Activated T-helper 1 cell treated with anti-CD3 and anti-CD28 coated beads, Interleukin-12 subunit alpha, Interleukin-12 subunit beta, Interleukin-2, Interleukin-4 antibody, amounts not matched to agents 30 ng/mL and 10 ng/mL and 1 ng/mL, durations not matched to agents 14 hours and 24 hours and 36 hours (primary cell): ENCODE measurements around the gene SPOP. TPM values are rescaled to one million over a fixed set of nuclear protein-coding genes. Genes with fewer than 3 reads are reported as not detected.

Source experiments
- DNase-seq: peaks from one replicate; pipeline ENCODE4 v3.0.0; 2021; ENCODE audit warnings: low spot score
- H3K27ac Mint-ChIP-seq: one replicate; pipeline ENCODE4 v1.8.0; 2021; ENCODE audit warnings: mild to moderate bottlenecking, mixed read lengths
- H3K27me3 Mint-ChIP-seq: one replicate; pipeline ENCODE4 v1.8.0; 2022; ENCODE audit warnings: mild to moderate bottlenecking, moderate library complexity, mixed read lengths; ENCODE audit not compliant: insufficient read depth
- H3K36me3 Mint-ChIP-seq: one replicate; pipeline ENCODE4 v1.8.0; 2021; ENCODE audit warnings: low read depth, mixed read lengths
- H3K4me1 Mint-ChIP-seq: one replicate; pipeline ENCODE4 v1.8.0; 2021; ENCODE audit warnings: low read depth, mixed read lengths
- H3K4me3 Mint-ChIP-seq: one replicate; pipeline ENCODE4 v1.8.0; 2021; ENCODE audit warnings: mild to moderate bottlenecking, moderate library complexity, mixed read lengths
- H3K9me3 Mint-ChIP-seq: one replicate; pipeline ENCODE4 v1.8.0; 2021; ENCODE audit warnings: mixed read lengths
- intact Hi-C: fragments of 100-400 bp; cut with micrococcal nuclease; formaldehyde crosslinking; loops from one replicate; pipeline ENCODE4 v1.15.1; 2024
- total RNA-seq: library from RNA; stranded (reverse); gene quantifications from 2 replicates; pipeline ENCODE4 v1.2.3, GENCODE V29; 2022

Gene SPOP
- total RNA-seq, 1 donor from 2014 or later, result 61.9 TPM

DNA sequence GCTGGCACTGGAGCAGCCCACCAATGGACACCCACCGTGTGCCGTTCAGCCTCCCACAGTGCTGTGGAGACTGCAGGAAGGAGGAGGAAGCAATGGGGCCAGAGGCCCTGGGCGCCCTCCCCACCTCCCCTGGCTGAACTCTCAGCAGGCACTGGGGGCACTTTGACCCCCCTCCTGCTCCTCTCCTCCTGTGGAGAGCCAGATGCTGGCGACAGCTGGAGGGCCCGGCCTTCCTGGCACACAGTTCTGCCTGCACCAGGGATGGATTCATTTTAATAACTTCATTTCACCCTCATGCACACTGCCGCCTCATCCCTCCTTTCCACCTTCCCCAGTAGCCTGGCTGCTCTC lies 96.3 kb downstream of the SPOP start:
- H3K9me3 Mint-ChIP-seq, result no peaks in the 10 kb centered on the region
- peaks cover 16% of the 10 kb centered on the region for H3K27me3 Mint-ChIP-seq
- intact Hi-C loops, result no loop called here
- no peaks in the 10 kb centered on the region for H3K36me3 Mint-ChIP-seq
- H3K27ac Mint-ChIP-seq, result no peak overlapping the region
- H3K4me1 Mint-ChIP-seq, result no peaks in the 10 kb centered on the region
- no peak overlapping the region for H3K4me3 Mint-ChIP-seq
- no peak for DNase-seq

DNA sequence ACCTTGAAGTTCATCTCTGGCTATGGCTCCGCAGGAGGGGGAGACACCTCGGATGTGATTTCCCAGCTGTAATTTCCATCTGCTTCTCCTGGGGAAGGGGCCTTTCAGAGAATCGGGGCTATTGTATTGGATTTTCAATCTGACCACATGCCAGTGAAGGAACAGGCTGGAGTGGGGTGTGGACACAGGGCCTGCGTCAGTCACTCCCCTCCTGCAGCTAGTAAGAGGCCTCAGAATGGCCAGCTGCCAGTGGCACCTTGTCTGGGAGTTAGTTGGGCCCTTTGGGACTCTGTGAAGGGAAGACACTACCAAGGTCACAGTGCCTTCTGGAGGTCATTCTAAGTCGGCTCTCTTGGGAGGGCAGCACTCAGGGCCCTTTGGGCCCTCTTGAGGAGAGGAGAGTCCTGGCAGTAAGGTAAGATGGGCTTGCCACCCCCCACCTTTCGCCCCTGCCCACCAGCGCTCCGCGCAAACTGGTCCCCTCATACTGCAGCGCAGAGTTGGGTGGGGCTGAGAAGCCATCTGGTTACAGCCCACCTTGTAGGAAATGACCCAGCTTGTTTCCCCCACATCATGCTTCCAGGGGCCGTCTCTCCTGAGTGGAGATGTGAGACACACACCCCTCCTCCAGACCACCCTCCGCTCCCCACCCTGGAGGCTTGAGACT lies 96.8 kb downstream of the SPOP start:
- intact Hi-C loops, result no loop called here
- H3K36me3 Mint-ChIP-seq, result no peaks in the 10 kb centered on the region

DNA sequence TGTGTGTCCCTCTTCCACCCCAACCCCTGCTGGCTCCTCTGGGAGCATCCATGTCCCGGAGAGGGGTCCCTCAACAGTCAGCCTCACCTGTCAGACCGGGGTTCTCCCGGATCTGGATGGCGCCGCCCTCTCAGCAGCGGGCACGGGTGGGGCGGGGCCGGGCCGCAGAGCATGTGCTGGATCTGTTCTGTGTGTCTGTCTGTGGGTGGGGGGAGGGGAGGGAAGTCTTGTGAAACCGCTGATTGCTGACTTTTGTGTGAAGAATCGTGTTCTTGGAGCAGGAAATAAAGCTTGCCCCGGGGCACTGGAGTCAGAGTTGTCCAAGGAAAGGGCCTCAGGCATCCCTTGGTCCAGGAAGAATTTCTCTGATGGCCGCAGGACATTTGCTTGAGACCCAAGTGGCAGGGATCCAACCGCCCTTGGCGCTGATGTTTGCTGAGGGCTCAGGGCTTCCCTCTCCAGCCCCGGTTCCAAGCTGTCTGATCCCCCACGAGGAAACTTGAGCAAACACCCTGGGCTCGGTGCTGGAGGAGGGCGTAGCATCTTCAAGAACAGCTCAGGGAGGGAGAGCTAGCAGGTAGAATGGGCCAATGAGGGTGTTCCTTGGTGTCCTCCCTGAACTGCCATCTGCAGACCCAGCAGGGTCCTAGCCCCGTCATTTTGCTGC lies 97.7 kb downstream of the SPOP start:
- Mint-ChIP-seq H3K36me3 (no peaks in the 10 kb centered on the region), H3K9me3 (no peaks in the 10 kb centered on the region)

More for the DNA sequence above, 96.8 kb downstream of the SPOP start:
- H3K9me3 Mint-ChIP-seq, result no peaks in the 10 kb centered on the region
- peaks cover 18% of the 10 kb centered on the region for H3K27me3 Mint-ChIP-seq
- no peak overlapping the region for H3K27ac Mint-ChIP-seq
- DNase-seq, result no peak
- H3K4me3 Mint-ChIP-seq, result no peak overlapping the region
- no peaks in the 10 kb centered on the region for H3K4me1 Mint-ChIP-seq

DNA sequence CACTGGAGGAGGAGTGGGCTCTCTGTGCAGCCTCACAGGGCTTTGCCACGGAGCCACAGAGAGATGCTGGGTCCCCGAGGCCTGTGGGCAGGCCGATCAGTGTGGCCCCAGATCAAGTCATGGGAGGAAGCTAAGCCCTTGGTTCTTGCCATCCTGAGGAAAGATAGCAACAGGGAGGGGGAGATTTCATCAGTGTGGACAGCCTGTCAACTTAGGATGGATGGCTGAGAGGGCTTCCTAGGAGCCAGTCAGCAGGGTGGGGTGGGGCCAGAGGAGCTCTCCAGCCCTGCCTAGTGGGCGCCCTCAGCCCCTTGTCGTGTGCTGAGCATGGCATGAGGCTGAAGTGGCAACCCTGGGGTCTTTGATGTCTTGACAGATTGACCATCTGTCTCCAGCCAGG lies 98.4 kb downstream of the SPOP start:
- intact Hi-C loops, result no loop called here
- Mint-ChIP-seq H3K36me3 (no peaks in the 10 kb centered on the region), H3K27me3 (peaks cover 26% of the 10 kb centered on the region)

More for the DNA sequence above, 97.7 kb downstream of the SPOP start:
- no peak overlapping the region for H3K4me3 Mint-ChIP-seq
- intact Hi-C loops, result no loop called here
- peaks cover 22% of the 10 kb centered on the region for H3K27me3 Mint-ChIP-seq
- no peak for DNase-seq
- H3K4me1 Mint-ChIP-seq, result no peaks in the 10 kb centered on the region
- H3K27ac Mint-ChIP-seq, result no peak overlapping the region

DNA sequence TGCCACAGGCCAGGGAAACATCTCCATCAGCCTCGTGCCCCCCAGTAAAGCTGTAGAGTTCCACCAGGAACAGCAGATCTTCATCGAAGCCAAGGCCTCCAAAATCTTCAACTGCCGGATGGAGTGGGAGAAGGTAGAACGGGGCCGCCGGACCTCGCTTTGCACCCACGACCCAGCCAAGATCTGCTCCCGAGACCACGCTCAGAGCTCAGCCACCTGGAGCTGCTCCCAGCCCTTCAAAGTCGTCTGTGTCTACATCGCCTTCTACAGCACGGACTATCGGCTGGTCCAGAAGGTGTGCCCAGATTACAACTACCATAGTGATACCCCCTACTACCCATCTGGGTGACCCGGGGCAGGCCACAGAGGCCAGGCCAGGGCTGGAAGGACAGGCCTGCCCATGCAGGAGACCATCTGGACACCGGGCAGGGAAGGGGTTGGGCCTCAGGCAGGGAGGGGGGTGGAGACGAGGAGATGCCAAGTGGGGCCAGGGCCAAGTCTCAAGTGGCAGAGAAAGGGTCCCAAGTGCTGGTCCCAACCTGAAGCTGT lies 98.9 kb downstream of the SPOP start:
- no peaks in the 10 kb centered on the region for H3K9me3 Mint-ChIP-seq
- H3K27me3 Mint-ChIP-seq, result peaks cover 30% of the 10 kb centered on the region
- H3K36me3 Mint-ChIP-seq, result no peaks in the 10 kb centered on the region
- no peak overlapping the region for H3K27ac Mint-ChIP-seq
- H3K4me3 Mint-ChIP-seq, result no peak overlapping the region
- no peak for DNase-seq
- H3K4me1 Mint-ChIP-seq, result no peaks in the 10 kb centered on the region
- intact Hi-C loops, result no loop called here

More for the DNA sequence above, 98.4 kb downstream of the SPOP start:
- Mint-ChIP-seq H3K4me1 (no peaks in the 10 kb centered on the region), H3K9me3 (no peaks in the 10 kb centered on the region), H3K4me3 (no peak overlapping the region), H3K27ac (no peak overlapping the region)
- no peak for DNase-seq

DNA sequence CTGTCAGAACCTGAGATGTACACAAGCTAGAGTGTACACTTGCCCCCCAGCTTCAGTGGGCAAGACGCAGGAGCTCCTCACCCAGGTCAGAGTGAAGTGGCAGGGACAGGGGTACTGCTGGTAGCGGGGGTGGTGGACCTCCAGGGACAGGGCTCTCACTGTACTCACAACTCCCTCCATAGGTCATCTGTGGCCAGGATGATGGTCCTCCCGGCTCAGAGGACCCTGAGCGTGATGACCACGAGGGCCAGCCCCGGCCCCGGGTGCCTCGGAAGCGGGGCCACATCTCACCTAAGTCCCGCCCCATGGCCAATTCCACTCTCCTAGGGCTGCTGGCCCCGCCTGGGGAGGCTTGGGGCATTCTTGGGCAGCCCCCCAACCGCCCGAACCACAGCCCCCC lies 99.5 kb downstream of the SPOP start:
- Mint-ChIP-seq H3K27ac (no peak overlapping the region), H3K4me3 (no peak overlapping the region), H3K9me3 (no peaks in the 10 kb centered on the region), H3K27me3 (peaks cover 37% of the 10 kb centered on the region), H3K36me3 (no peaks in the 10 kb centered on the region), H3K4me1 (no peaks in the 10 kb centered on the region)
- DNase-seq, result no peak
- intact Hi-C loops, result no loop called here

DNA sequence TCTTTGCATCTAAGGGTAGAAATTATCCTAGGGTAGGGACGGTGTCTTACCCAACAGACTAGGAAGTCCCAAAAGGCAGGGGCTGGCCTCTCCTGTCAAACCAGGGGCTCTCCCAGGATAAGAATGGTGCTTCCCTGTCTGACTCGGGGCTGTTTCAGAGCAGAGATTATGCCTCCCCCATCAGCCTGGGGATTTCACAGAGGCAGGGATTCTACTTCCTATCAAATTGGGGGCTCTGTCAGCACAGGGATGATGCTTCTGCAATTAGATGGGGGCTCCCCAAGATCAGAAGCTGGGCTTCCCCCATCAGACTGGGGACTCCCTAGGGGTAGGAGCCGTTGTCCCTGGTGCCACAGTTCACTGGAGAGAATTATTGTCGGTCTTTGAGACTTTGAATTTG lies 99.9 kb downstream of the SPOP start:
- Mint-ChIP-seq H3K4me3 (no peak overlapping the region), H3K9me3 (no peaks in the 10 kb centered on the region), H3K27me3 (peaks cover 40% of the 10 kb centered on the region), H3K36me3 (no peaks in the 10 kb centered on the region), H3K27ac (no peak overlapping the region), H3K4me1 (no peaks in the 10 kb centered on the region)
- DNase-seq, result no peak
- intact Hi-C loops, result no loop called here

DNA sequence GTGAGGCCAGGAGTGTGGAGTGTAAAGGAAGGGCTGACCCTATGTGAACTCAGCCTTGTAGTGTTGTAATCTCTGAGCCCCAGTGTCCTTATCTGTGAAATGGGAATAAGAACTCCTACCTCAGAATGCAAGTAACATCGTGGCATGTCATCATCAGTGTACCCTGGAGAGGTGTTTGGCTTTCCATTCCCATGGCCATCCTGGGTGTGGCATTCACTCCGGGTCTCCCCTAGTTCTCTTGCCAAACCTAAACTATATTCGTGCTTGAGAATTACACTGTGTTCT lies 100.3 kb downstream of the SPOP start:
- H3K36me3 Mint-ChIP-seq, result no peaks in the 10 kb centered on the region
- peaks cover 43% of the 10 kb centered on the region for H3K27me3 Mint-ChIP-seq
- no peak overlapping the region for H3K4me3 Mint-ChIP-seq
- H3K4me1 Mint-ChIP-seq, result no peaks in the 10 kb centered on the region
- intact Hi-C loops, result no loop called here
- no peak for DNase-seq
- H3K27ac Mint-ChIP-seq, result no peak overlapping the region
- no peaks in the 10 kb centered on the region for H3K9me3 Mint-ChIP-seq

DNA sequence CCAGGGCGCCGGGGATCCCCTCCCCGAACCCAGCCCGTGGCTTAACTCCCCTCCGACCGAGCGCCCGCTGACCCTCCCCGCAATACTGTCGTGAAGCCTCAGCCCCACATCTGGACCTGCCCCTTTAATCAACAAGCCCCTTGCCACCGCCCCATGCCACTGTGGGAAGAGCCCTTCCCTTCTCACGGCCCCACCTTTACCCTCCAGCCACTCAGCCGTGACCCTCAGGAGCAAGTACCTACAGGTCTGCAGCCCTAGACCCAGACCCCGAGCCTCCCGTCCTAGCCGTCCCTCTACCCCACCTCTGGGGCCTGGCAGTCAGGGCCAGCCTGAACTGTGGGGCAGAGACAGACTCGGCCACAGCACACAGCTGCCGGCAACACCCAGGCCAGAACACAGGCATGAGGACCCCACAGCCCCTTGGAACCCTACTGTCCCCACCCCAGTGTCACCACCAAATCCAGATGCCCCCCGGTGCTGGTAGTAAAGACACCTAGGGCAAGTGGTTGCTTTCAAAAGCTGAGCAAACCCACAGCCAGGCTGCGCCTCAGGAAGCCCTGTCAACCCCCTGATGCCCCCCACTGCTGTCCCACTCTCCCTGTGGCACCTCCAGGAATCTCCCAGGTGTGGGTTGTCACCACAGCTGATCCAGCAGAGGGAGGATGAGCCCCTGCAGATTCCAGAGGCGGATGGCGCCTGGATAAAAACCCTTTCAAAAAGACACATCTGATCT lies 100.8 kb downstream of the SPOP start:
- H3K36me3 Mint-ChIP-seq, result no peaks in the 10 kb centered on the region

DNA sequence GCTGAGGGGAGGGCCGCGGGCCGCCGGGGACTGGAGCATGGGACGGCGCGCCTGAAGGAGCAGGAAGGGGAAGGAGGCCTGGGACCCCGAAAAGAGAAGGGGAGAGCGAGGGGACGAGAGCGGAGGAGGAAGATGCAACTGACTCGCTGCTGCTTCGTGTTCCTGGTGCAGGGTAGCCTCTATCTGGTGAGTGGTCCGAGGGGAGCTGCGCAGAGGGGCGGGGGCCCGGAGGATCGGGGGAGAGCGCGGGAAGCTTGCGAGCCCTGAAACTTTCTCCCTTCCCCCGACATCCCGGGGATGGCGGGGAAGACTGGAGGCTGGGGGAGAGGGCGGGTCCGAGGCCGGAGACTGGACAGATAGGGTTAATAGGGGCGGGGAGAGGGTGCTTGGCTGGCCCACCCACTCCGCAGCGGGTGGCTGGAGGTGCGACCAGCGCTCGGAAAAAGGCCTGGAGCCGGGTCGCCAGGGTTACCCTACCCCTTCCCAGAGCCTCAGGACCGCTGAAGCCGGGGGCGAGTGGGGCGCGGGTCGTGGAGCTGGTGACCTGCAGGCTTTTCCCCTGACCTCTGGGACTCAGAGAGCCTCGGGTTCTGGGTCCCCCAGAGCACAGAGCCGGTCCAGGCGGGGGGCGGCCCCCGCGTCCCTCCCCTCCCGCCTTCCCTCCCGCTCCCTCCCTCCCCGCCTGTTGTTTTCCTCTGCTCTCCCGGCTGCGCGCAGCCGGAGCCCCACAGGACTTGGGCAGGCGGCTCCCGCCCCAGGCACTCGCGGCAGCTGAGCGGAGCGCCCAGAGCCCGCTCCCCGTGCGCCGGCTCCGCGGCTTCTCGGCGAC lies 101.6 kb downstream of the SPOP start:
- H3K27me3 Mint-ChIP-seq, result peaks cover 56% of the 10 kb centered on the region
- H3K4me1 Mint-ChIP-seq, result peaks cover 9% of the 10 kb centered on the region
- no peak for DNase-seq
- H3K4me3 Mint-ChIP-seq, result peak overlapping the region; percentile 64
- H3K27ac Mint-ChIP-seq, result no peak overlapping the region
- no peaks in the 10 kb centered on the region for H3K9me3 Mint-ChIP-seq
- no peaks in the 10 kb centered on the region for H3K36me3 Mint-ChIP-seq
- intact Hi-C loops, result no loop called here

More for the DNA sequence above, 100.8 kb downstream of the SPOP start:
- intact Hi-C loops, result no loop called here
- Mint-ChIP-seq H3K27ac (no peak overlapping the region), H3K9me3 (no peaks in the 10 kb centered on the region), H3K4me3 (peak overlapping the region; percentile 75), H3K4me1 (peaks cover 1% of the 10 kb centered on the region), H3K27me3 (peaks cover 48% of the 10 kb centered on the region)
- DNase-seq, result no peak

DNA sequence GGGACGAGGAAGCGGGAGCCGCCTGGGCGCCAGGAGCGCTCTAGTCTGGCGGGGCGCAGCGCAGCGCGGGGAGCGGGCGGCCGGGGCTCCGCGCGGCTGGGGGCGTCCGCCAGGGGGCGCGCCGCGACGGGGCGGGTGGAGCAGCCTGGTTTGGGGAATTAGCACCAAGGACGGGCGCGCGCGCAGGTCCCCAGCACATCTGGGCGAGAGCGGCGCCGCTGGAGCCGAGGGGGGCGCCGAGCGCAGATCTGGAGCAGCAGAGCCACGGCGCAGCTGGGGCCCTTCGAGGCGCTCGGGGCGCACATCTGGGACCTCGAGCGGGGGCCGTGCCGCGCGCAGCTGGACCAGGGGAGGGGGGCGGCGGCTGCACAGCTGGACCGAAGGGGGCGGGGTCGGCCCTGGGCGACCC lies 102.2 kb downstream of the SPOP start, which contains the start of gene NXPH3:
TSS of gene NXPH3 (plus strand) at position 193 of the 409 bp plus-strand sequence. CDS start 349 bp downstream, outside the sequence.
- H3K27me3 Mint-ChIP-seq, result peaks cover 62% of the 10 kb centered on the region
- H3K4me3 Mint-ChIP-seq, result peak within 1 kb of the TSS; percentile 64
- peak; percentile 66 for DNase-seq
- no peaks in the 10 kb centered on the region for H3K9me3 Mint-ChIP-seq
- peaks cover 15% of the 10 kb centered on the region for H3K4me1 Mint-ChIP-seq
- H3K36me3 Mint-ChIP-seq, result no peaks in the 10 kb centered on the region
- intact Hi-C loops, result loop anchor here (1.0 kb wide), 1 partner anchor 120 kb away; no protein-coding TSS in a partner anchor
- H3K27ac Mint-ChIP-seq, result no peak within 1 kb of the TSS

DNA sequence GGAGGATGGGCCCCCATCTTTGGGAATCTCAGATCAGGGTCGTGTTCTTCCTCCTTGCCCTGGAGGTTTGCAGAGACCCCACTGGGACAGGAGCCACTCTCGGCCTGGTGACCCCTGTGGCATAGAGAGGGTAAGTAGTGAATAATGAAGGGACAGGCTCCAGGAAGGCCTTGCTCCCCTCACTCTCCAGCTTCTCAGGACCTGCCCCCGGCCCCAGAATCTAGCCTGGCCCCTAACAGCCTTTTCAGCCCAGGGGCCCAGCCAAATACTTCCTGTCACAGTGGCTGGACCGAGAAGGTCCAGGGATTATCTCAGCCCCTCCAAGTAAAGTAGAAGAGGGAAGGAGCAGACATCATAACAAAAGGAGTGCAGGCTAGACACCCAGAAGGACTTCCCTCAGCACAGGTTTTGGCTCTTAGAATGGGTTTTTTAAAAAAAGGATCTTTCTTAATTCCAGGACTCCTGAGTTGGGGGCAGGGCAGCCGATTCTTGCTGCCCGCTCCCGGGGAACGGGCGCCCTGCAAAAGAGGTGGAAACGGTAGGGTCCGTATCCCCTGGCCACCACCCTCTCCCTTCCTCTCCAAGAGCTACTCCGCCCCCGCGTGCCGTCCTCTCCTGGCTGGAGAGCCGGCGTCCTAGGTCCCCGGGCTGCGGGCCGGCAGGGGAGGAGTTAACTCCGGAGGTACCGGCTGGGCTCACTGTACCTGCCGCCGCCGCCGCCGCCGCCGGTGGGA lies 102.8 kb downstream of the SPOP start:
- H3K9me3 Mint-ChIP-seq, result no peaks in the 10 kb centered on the region
- intact Hi-C loops, result loop anchor here (1.0 kb wide), 1 partner anchor 120 kb away; no protein-coding TSS in a partner anchor
- H3K4me3 Mint-ChIP-seq, result peak overlapping the region; percentile 40
- H3K27ac Mint-ChIP-seq, result no peak overlapping the region
- H3K27me3 Mint-ChIP-seq, result peaks cover 65% of the 10 kb centered on the region
- no peaks in the 10 kb centered on the region for H3K36me3 Mint-ChIP-seq
- peaks cover 16% of the 10 kb centered on the region for H3K4me1 Mint-ChIP-seq
- DNase-seq, result no peak
